ENCODE measurements around the gene TLL2. TPM values are rescaled to one million over a fixed set of nuclear protein-coding genes. Genes with fewer than 3 reads are reported as not detected.

The TLL2 gene
- total and polyA plus RNA-seq, 8 donors: 0.09 to 0.69 (median 0.29) TPM

GRCh38 chr10:96384506-96384905 lies 129.2 kb downstream of the TLL2 start:
- ATAC-seq: no peak
- TF ChIP-seq CTCF (IDR thresholded peaks at IDR 0.05): no peak
- intact Hi-C loops (cut with DNase I): no loop called here
- Histone ChIP-seq H3K27ac (no peak overlapping the region), H3K4me3 (no peak overlapping the region), H3K36me3 (no peaks in the 10 kb centered on the region), H3K9me3 (no peaks in the 10 kb centered on the region), H3K27me3 (peaks cover 0 to 12% of the 10 kb centered on the region in 2 donors), H3K4me1 (peaks cover 0 to 9% of the 10 kb centered on the region in 2 donors)
- DNase-seq: peak in 1 of 4 donors; percentile 13

- no peak for TF ChIP-seq CTCF (IDR thresholded peaks at IDR 0.05)
- ATAC-seq: peak; percentile 86
- intact Hi-C loops (cut with DNase I): no loop called here
- peaks cover 0 to 9% of the 10 kb centered on the region in 2 donors for H3K4me1 ChIP-seq
- H3K27me3 ChIP-seq: peaks cover 0 to 15% of the 10 kb centered on the region in 2 donors
- H3K27ac ChIP-seq: no peak overlapping the region
- no peak overlapping the region for H3K4me3 ChIP-seq
- H3K9me3 ChIP-seq: no peaks in the 10 kb centered on the region
- DNase-seq: peak in 1 of 4 donors; percentile 51
- no peaks in the 10 kb centered on the region for H3K36me3 ChIP-seq
These were observed 132.9 kb downstream of the TLL2 start for GRCh38 chr10:96380821-96381220.

GRCh38 chr10:96379758-96380157 lies 134.0 kb downstream of the TLL2 start:
- H3K4me3 ChIP-seq: no peak overlapping the region
- DNase-seq (no peak), ATAC-seq (no peak)
- intact Hi-C loops (cut with DNase I): no loop called here
- H3K27me3 ChIP-seq: peaks cover 0 to 15% of the 10 kb centered on the region in 2 donors
- TF ChIP-seq CTCF (IDR thresholded peaks at IDR 0.05): no peak
- no peaks in the 10 kb centered on the region for H3K36me3 ChIP-seq
- no peak overlapping the region for H3K27ac ChIP-seq
- peaks cover 0 to 16% of the 10 kb centered on the region in 2 donors for H3K4me1 ChIP-seq
- H3K9me3 ChIP-seq: no peaks in the 10 kb centered on the region

- H3K4me3 ChIP-seq: no peak overlapping the region
- no peaks in the 10 kb centered on the region for H3K9me3 ChIP-seq
- no peak for DNase-seq
- peaks cover 0 to 13% of the 10 kb centered on the region in 2 donors for H3K27me3 ChIP-seq
- no peaks in the 10 kb centered on the region for H3K36me3 ChIP-seq
- peaks cover 0 to 16% of the 10 kb centered on the region in 2 donors for H3K4me1 ChIP-seq
- no peak overlapping the region for H3K27ac ChIP-seq
- intact Hi-C loops (cut with DNase I): no loop called here
- no peak for ATAC-seq
- no peak for TF ChIP-seq CTCF (IDR thresholded peaks at IDR 0.05)
These were observed 135.0 kb downstream of the TLL2 start for GRCh38 chr10:96378741-96379140.

- H3K4me1 ChIP-seq: peaks cover 0 to 16% of the 10 kb centered on the region in 2 donors
- H3K9me3 ChIP-seq: no peaks in the 10 kb centered on the region
- no peak overlapping the region for H3K27ac ChIP-seq
- intact Hi-C loops (cut with DNase I): no loop called here
- DNase-seq: no peak
- H3K36me3 ChIP-seq: no peaks in the 10 kb centered on the region
- peaks cover 0 to 13% of the 10 kb centered on the region in 2 donors for H3K27me3 ChIP-seq
- ATAC-seq: no peak
- H3K4me3 ChIP-seq: no peak overlapping the region
- no peak for TF ChIP-seq CTCF (IDR thresholded peaks at IDR 0.05)
These were observed 135.9 kb downstream of the TLL2 start for GRCh38 chr10:96377816-96378294.

All from left lung (tissue), 10 donors.